D721Med (cell line): ENCODE measurements around the gene SBF2.

Experiments used
- DNase-seq: peaks from one replicate; pipeline ENCODE4 v3.0.0; 2011; ENCODE audit warnings: low spot score; ENCODE audit not compliant: insufficient read length
- FAIRE-seq: peaks from 2 replicates; lab custom pipeline; 2011; peaks lifted over from hg19 to GRCh38; lab: Jason Lieb, UNC
- TF ChIP-seq, protein P1 (sequence below): IDR thresholded peaks from 2 replicates; pipeline ENCODE4 v1.5.1; 2012; ENCODE audit warnings: mild to moderate bottlenecking, control low read depth; ENCODE audit not compliant: insufficient read depth; ENCODE audit errors: missing control alignments

SBF2 gene

DNA sequence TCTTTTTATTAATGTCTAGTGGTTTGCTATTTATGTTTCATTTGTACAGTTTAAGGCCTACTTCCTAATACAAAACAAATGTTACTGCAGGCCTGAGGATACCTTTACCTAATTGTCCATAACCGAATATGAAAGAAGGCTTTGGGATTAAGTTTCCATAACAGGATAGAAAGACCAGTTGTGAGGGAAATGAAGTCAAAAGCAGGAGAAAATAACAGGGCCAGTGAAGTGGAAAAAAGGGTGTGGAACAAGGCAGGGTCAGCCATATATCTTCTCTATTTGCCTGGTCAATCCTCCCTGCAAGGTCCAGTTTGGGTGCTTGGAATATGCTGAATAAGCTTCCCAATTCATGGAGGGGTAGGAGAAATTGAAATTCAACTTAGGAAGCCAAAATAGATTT lies 418.6 kb downstream of the SBF2 start:
- FAIRE-seq, result no peak
- TF ChIP-seq, protein P1, sequence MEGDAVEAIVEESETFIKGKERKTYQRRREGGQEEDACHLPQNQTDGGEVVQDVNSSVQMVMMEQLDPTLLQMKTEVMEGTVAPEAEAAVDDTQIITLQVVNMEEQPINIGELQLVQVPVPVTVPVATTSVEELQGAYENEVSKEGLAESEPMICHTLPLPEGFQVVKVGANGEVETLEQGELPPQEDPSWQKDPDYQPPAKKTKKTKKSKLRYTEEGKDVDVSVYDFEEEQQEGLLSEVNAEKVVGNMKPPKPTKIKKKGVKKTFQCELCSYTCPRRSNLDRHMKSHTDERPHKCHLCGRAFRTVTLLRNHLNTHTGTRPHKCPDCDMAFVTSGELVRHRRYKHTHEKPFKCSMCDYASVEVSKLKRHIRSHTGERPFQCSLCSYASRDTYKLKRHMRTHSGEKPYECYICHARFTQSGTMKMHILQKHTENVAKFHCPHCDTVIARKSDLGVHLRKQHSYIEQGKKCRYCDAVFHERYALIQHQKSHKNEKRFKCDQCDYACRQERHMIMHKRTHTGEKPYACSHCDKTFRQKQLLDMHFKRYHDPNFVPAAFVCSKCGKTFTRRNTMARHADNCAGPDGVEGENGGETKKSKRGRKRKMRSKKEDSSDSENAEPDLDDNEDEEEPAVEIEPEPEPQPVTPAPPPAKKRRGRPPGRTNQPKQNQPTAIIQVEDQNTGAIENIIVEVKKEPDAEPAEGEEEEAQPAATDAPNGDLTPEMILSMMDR, result no peak
- no peak for DNase-seq

- peak; percentile 21 for FAIRE-seq
- DNase-seq, result no peak
- TF ChIP-seq, protein P1, result no peak
These were observed 419.6 kb downstream of the SBF2 start for GRCh38 chr11:9874466-9874865.

GRCh38 chr11:9868641-9869040 lies 425.4 kb downstream of the SBF2 start:
- no peak for DNase-seq
- TF ChIP-seq, protein P1, result no peak
- FAIRE-seq, result no peak

DNA sequence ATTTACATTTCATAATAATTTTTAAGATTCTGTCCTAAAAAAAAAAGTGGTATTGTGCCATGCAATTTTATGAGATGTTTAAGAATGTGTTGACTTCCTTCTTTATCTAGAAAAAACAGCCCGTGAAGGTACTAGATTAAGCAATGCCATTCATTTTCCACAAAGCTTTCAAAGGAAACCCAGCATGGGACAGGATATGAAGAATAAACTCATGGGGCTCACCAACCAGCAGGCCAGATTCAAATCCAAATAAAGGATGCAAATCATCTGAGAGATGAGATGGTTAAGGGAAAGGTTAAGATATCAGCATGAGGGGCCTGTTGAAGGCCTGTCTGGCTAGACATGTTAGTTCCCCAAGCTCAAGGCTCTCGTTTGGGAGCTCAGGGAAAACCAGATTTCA lies 431.0 kb downstream of the SBF2 start:
- TF ChIP-seq, protein P1, result no peak
- FAIRE-seq (no peak), DNase-seq (no peak)

DNA sequence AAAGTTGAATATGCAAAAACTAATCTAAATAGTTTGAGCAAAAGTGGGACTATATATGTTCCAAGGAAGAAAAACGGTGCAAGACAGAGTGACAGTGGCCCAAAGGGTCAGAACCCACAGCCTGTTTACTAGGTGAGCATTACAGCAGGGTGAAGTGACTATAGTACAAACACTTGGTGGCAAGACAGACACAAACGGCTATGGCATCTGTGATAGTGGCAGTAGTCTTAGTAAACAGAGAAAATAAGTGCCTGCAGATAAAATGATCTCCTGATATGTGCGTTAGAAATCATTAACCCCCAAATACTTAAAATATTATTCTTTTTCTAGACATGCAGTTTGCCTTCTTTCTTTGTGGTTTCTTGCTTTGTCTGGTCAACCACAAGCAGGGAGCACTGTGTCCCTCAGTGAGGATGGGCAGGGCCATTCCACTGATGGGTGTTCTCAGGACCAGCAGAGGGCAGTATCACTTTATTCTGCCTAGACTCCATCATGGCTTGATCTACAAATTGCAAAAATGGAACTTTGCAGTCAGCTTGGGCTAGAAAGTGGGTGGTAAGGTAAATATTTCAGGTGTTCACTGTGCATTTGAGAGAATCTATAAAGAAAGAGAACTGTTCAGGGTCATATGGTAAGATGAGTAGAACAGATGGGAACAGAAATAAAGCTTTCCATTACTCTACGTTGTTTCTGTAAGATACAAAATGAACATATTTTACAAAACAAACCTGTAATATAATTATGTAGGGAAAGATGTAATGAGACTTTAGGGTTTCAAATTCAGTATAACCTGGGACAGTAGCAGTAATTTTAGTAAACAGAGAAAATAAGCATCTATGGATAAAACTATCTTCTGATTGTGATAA lies 431.9 kb downstream of the SBF2 start:
- FAIRE-seq (peak; percentile 67), DNase-seq (no peak)
- TF ChIP-seq, protein P1, result peak; percentile 93

DNA sequence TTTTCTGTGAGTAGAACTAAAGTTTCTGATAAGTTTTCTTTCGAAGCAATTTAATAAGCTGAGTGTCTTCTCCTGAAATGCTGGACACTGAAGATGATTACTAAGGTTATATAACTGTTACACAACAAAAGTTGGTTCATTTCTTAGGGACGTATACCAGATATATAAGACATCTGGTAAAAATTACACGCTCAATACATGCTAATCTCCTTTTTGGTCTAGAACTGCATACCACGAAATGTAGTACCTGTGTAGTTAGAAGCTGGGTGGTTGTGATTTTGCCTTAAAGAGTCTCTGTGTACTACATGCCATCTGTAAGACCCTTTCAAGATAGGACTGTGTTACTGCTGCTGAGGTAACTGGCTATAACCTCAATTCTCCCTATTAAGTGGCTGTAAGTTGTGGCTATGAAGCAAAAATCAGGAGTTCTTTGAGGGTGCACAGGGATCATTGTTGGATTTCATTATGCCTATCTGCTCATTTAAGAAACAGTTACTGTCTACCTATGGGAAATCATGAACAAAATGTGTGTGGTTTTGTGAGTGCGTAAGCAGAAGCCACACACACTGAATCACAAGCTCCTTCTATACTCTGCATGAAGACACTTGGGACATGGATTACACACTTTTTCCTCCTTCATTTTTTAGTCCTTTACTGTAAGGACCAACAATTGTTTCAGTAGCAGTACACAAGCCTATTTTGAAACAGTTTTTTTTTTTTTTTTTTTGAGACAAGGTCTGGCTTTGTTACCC lies 434.3 kb downstream of the SBF2 start:
- FAIRE-seq, result no peak
- TF ChIP-seq, protein P1, result no peak
- DNase-seq, result no peak
